ENCODE data around the gene SLC6A4. TPM values are rescaled to one million over a fixed set of nuclear protein-coding genes. Genes with fewer than 3 reads are reported as not detected.

SLC6A4 gene
- total RNA-seq, 1 experiment from 2014 or later = 0.02 TPM

DNA sequence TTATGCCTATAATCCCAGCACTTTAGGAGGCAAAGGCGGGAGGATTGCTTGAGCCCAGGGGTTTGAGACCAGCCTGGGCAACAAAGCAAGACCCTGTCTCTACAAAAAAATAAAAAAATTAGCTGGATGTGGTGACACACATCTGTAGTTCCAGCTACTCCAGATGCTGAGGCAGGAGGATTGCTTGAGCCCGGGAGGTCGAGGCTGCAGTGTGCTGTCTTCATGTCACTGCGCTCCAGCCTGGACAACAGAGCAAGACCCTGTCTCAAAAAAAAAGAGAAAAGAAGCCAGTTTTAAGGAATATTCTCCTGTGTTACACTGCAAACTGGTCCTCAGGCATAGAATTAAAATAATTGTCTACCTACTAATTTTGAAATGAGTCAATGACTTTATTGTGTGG, 71.0 kb downstream of the SLC6A4 start:
- Mint-ChIP-seq H3K4me3 (no peak overlapping the region), H3K9me3 (no peaks in the 10 kb centered on the region), H3K36me3 (ENCODE audit: insufficient read depth in 1 of 3, low read depth in 3 of 3) (peaks cover 9 to 23% (median 17%) of the 10 kb centered on the region in 3 experiments), H3K27me3 (ENCODE audit: low read depth) (no peaks in the 10 kb centered on the region), H3K4me1 (0 out of 4 replicates have a peak, but pooled peaks cover 0 to 3% of the 10 kb centered on the region in 2 experiments), H3K27ac (no peak overlapping the region)
- no peak overlapping the region for H2BK5ac ChIP-seq (ENCODE audit: insufficient read length, low read length)
- no CpG with 5 or more reads among the region's 4 CpGs for WGBS (ENCODE audit: extremely low coverage, insufficient read length, low lambda C conversion rate)
- DNase-seq = no peak
- H3K27me3 ChIP-seq (ENCODE audit: insufficient read depth, low read length) = no peaks in the 10 kb centered on the region
- no peak overlapping the region for H2BK12ac ChIP-seq (ENCODE audit: insufficient read length, low read depth, low read length)
- H3K4ac ChIP-seq (ENCODE audit: low read depth, low read length) = no peak overlapping the region
- no peak overlapping the region for H3K4me2 ChIP-seq (ENCODE audit: insufficient read depth, insufficient read length, low read length)
- H3K23me2 ChIP-seq (ENCODE audit: insufficient read length, low read depth, low read length, poor library complexity, severe bottlenecking) = no peaks in the 10 kb centered on the region
- H3K27ac ChIP-seq (ENCODE audit: insufficient read length, low read depth, low read length) = no peak overlapping the region
- no peak overlapping the region for H3T11ph ChIP-seq (ENCODE audit: low read length)
- H2BK120ac ChIP-seq (ENCODE audit: low read depth, low read length, poor library complexity, severe bottlenecking) = no peak overlapping the region
- H3K4me1 ChIP-seq (ENCODE audit: insufficient read depth, low read length) = no peaks in the 10 kb centered on the region
- H2AK5ac ChIP-seq (ENCODE audit: insufficient read length, low read length) = no peak overlapping the region
- no peak overlapping the region for H2AFZ ChIP-seq (ENCODE audit: low read length)
- H3K79me2 ChIP-seq (ENCODE audit: insufficient read depth, low read length) = no peaks in the 10 kb centered on the region; the same call in 1 of the 2 replicates
- no peak overlapping the region for H4K8ac ChIP-seq (replicated peaks; ENCODE audit: insufficient read length, low read depth, low read length)
- no peak overlapping the region for H3K14ac ChIP-seq (ENCODE audit: insufficient read depth, low read length)
- no peak overlapping the region for H3K23ac ChIP-seq (ENCODE audit: insufficient read length, low read depth, low read length)
- no peak overlapping the region for H4K5ac ChIP-seq (ENCODE audit: insufficient read length, low read depth, low read length)
- H3K9ac ChIP-seq (ENCODE audit: extremely low read depth, insufficient read length, low read length) = no peak overlapping the region
- H4K91ac ChIP-seq (ENCODE audit: insufficient read length, low read depth, low read length) = no peak overlapping the region
- no peaks in the 10 kb centered on the region for H4K20me1 ChIP-seq (ENCODE audit: control insufficient read depth, insufficient read depth, insufficient read length)
- no peak overlapping the region for H3K18ac ChIP-seq (ENCODE audit: insufficient read length, low read depth, low read length)
- no peaks in the 10 kb centered on the region for H3K79me1 ChIP-seq (ENCODE audit: insufficient read depth, low read depth, low read length, poor library complexity, severe bottlenecking)
- H2BK15ac ChIP-seq (ENCODE audit: low read depth, low read length) = no peak overlapping the region
- H2BK20ac ChIP-seq (ENCODE audit: low read depth, low read length, poor library complexity, severe bottlenecking) = no peak overlapping the region
- no peaks in the 10 kb centered on the region for H3K9me3 ChIP-seq (ENCODE audit: control insufficient read depth, low read depth, low read length)
- no peak overlapping the region for H3K56ac ChIP-seq (ENCODE audit: insufficient read length, low read depth, low read length)
- no peak for TF ChIP-seq CTCF (conservative IDR thresholded peaks at IDR 0.05)

Measured in H9 (cell line).